Tibial nerve (tissue), 3 donors: ENCODE measurements around the gene DKC1.

Experiments used
- POLR2A ChIP-seq, 2 donors: fragments of 450-650 bp; IDR thresholded peaks; one replicate each; pipeline ENCODE4 v1.6.1; 2017; ENCODE audit warnings: antibody characterized with exemption in 2 of 2, mild to moderate bottlenecking in 2 of 2, moderate library complexity in 2 of 2
- TF ChIP-seq, protein P1 (sequence below), 5 experiments: fragments of 200-600 bp in 3 of 5; fragments of 450-650 bp in 2 of 5; sonication (generic) in 3 of 5; IDR thresholded peaks; one replicate each; pipeline ENCODE4 v1.5.1; 2016 to 2019; ENCODE audit warnings: antibody characterized with exemption in 5 of 5, mild to moderate bottlenecking in 3 of 5, moderate library complexity in 2 of 5

DNA sequence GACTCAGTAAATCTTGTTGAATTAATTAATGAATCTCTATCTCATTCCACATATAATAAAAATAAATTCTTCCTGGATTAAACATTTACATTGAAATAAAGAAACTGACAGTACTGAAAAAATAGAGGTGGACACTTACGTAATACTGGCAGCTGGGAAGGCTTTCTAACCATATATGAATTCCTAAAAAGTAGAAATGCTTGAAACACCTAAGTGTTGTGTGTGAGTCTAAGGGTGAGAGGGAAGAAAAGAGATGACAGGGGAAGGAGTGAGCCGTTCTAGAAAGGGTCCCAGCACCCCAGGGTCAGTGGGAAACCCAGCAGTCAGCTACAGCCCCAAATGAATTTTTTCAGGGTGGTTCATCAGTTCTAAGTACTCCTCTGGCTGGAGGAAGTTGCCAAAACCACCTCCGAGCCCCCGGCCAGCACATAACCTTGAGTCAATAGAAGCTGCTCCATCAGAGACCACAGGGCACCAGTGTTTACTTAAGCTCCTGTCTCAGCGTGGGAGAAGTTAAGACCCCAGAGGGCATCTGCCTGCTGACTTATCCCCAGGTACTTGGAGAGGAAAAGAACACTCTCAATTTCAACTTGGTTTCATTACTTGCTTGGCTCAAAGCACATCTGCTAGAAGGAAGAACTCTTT, 30.1 kb upstream of the DKC1 start:
- TF ChIP-seq, protein P1, sequence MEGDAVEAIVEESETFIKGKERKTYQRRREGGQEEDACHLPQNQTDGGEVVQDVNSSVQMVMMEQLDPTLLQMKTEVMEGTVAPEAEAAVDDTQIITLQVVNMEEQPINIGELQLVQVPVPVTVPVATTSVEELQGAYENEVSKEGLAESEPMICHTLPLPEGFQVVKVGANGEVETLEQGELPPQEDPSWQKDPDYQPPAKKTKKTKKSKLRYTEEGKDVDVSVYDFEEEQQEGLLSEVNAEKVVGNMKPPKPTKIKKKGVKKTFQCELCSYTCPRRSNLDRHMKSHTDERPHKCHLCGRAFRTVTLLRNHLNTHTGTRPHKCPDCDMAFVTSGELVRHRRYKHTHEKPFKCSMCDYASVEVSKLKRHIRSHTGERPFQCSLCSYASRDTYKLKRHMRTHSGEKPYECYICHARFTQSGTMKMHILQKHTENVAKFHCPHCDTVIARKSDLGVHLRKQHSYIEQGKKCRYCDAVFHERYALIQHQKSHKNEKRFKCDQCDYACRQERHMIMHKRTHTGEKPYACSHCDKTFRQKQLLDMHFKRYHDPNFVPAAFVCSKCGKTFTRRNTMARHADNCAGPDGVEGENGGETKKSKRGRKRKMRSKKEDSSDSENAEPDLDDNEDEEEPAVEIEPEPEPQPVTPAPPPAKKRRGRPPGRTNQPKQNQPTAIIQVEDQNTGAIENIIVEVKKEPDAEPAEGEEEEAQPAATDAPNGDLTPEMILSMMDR (IDR thresholded peaks at IDR 0.05), result no peak
- no peak for TF ChIP-seq POLR2A (IDR thresholded peaks at IDR 0.05)
